ENCODE results near the gene NAA25. TPM values are rescaled to one million over a fixed set of nuclear protein-coding genes. Genes with fewer than 3 reads are reported as not detected.

NAA25 gene
- total and polyA plus RNA-seq, 2 donors (not counting 1 experiment from before 2014, with no cell fraction given): 5.9 to 40.8 TPM

DNA sequence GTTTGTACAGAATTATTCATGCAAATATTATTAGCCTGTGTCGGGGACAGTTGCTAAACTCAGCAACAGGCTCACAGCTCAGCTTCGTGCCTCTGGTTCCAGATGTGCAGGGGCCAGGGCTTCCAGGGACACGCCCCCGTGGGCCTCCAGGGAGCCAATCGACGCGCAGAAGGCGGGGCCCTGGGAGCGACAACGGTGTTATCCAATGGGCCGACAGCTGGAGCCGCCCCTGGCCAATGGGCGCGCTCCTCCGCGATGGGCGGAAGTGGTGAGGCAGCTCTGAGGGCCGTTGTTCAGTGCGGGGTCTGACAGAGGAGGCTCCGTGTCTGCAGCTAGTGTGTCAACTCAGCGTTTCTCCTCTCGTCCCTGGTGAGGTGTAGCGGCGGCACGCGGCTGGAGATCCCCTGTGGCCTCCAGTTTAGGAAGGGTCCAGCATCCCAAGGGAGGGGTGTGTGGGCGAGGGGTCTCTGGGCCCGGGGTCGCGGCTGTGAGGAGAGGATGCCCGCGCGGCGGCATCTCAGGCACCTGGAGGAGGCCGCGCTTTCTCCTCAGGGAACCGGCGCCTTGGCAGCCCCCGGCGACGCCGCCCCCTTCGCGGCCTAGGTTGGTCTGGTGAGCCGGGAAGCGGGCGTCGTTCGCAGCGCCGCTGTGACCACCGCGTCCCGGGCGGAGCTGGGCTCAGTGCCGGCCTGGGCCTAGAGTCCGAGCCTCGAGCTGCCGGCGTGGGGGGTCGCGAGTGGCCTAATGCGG lies 16.8 kb upstream of the NAA25 start, which contains the start of gene TRAFD1:
TSS of gene TRAFD1 (plus strand) at position 311 of the 750 bp plus-strand sequence. CDS start 4,963 bp downstream, outside the sequence.
- DNase-seq (peak; percentile 98), ATAC-seq (ENCODE audit: low read depth) (peak; percentile 98)
- Mint-ChIP-seq H3K4me1 (peaks cover 43% of the 10 kb centered on the region), H3K27ac (peak within 1 kb of the TSS; percentile 89), H3K9me3 (ENCODE audit: insufficient read depth) (no peaks in the 10 kb centered on the region), H3K27me3 (peaks cover 4% of the 10 kb centered on the region), H3K4me3 (peak within 1 kb of the TSS; percentile 76)
- no peaks in the 10 kb centered on the region for H3K27me3 ChIP-seq (replicated peaks in 1 of 4; ENCODE audit: control extremely low read depth in 1 of 4, control insufficient read depth in 3 of 4, insufficient read depth in 4 of 4, low read length in 3 of 4)
- H3K4me1 ChIP-seq (ENCODE audit: control insufficient read depth in 2 of 2, insufficient read depth in 2 of 2, low read length in 2 of 2): peaks cover 40 to 47% of the 10 kb centered on the region in 2 donors
- ChIA-PET POLR2A (interaction anchor here (0.5 to 5.4 kb wide), 4 partner anchors 17 to 112 kb away, joined by 3 to 35 read pairs (median 6); partner anchors contain the start of genes ERP29, NAA25 and TMEM116), CTCF (interaction anchor here (0.5 to 2.3 kb wide), 4 partner anchors 10 to 134 kb away, joined by 3 to 10 read pairs (median 4); partner anchors contain the start of gene NAA25)
- H4K20me1 ChIP-seq (ENCODE audit: control insufficient read depth, insufficient read depth, low read length, poor library complexity, severe bottlenecking): peaks cover 7% of the 10 kb centered on the region
- TF ChIP-seq, protein P1, sequence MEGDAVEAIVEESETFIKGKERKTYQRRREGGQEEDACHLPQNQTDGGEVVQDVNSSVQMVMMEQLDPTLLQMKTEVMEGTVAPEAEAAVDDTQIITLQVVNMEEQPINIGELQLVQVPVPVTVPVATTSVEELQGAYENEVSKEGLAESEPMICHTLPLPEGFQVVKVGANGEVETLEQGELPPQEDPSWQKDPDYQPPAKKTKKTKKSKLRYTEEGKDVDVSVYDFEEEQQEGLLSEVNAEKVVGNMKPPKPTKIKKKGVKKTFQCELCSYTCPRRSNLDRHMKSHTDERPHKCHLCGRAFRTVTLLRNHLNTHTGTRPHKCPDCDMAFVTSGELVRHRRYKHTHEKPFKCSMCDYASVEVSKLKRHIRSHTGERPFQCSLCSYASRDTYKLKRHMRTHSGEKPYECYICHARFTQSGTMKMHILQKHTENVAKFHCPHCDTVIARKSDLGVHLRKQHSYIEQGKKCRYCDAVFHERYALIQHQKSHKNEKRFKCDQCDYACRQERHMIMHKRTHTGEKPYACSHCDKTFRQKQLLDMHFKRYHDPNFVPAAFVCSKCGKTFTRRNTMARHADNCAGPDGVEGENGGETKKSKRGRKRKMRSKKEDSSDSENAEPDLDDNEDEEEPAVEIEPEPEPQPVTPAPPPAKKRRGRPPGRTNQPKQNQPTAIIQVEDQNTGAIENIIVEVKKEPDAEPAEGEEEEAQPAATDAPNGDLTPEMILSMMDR (IDR thresholded peaks at IDR 0.05): no peak
- no peak for TF ChIP-seq EZH2 (IDR thresholded peaks at IDR 0.05; ENCODE audit: borderline replicate concordance, insufficient read depth, low read depth, low read length, poor library complexity, severe bottlenecking)
- WGBS (ENCODE audit: insufficient coverage): under 1% methylated on average over 63 of the region's 63 CpGs
- H3K4me2 ChIP-seq (replicated peaks; ENCODE audit: low read depth, low read length, poor library complexity, severe bottlenecking): peak within 1 kb of the TSS; percentile 82
- H3K27ac ChIP-seq (ENCODE audit: low read length in 2 of 2): peak within 1 kb of the TSS; percentile 62 to 86
- H2AFZ ChIP-seq (ENCODE audit: insufficient read depth, low read depth, low read length, poor library complexity, severe bottlenecking): peak within 1 kb of the TSS; percentile 75
- H3K9me3 ChIP-seq (ENCODE audit: control extremely low read depth in 1 of 3, control insufficient read depth in 2 of 3, insufficient read depth in 1 of 3, low read length in 2 of 3): no peaks in the 10 kb centered on the region
- peak within 1 kb of the TSS; percentile 64 to 88 (median 86) for H3K4me3 ChIP-seq (ENCODE audit: control extremely low read depth in 1 of 5, extremely low read depth in 1 of 5, insufficient read depth in 1 of 5, low read depth in 2 of 5, low read length in 4 of 5)
- no peaks in the 10 kb centered on the region for H3K36me3 ChIP-seq (replicated peaks in 1 of 2; ENCODE audit: control extremely low read depth in 1 of 2, control insufficient read depth in 1 of 2, extremely low read depth in 1 of 2, insufficient read depth in 2 of 2, low read length in 1 of 2)
- peaks cover 41% of the 10 kb centered on the region for H3K79me2 ChIP-seq (ENCODE audit: control insufficient read depth, insufficient read depth, low read length)
- peak within 1 kb of the TSS; percentile 86 for H3K9ac ChIP-seq (ENCODE audit: low read length)
- intact Hi-C loops (cut with micrococcal nuclease): loop anchor here (1.0 to 5.0 kb wide), 6 partner anchors 17 to 293 kb away; partner anchors contain the start of genes ERP29, NAA25, PTPN11 and RPL6

Data from B cell (primary cell).